GM19240 (cell line): Measurements from ENCODE around the gene CYP21A2.
"Not testable (repeated sequence)": the region's sequence is repeated elsewhere in the genome, so short reads cannot be mapped to it uniquely, and the experiment has no call there.

Experiments
- DNase-seq: peaks from one replicate; pipeline ENCODE4 v3.0.0; 2011; ENCODE audit warnings: low spot score; ENCODE audit not compliant: insufficient read length

Gene CYP21A2

GRCh38 chr6:32037598-32038524 lies at the start of gene CYP21A2:
Gene CYP21A2, plus strand, starts transcription at chr6:32038415. Its CDS starts 8 bp downstream, at chr6:32038423.
- DNase-seq, result not testable (repeated sequence)

- DNase-seq, result not testable (repeated sequence)
These were observed 48.9 kb upstream of the CYP21A2 start for GRCh38 chr6:31989363-31989762.

GRCh38 chr6:31994421-31994820 lies 43.8 kb upstream of the CYP21A2 start:
- not testable (repeated sequence) for DNase-seq

GRCh38 chr6:31996385-31996784 lies 41.8 kb upstream of the CYP21A2 start:
- not testable (repeated sequence) for DNase-seq

GRCh38 chr6:32002546-32003268 lies 35.5 kb upstream of the CYP21A2 start:
- not testable (repeated sequence) for DNase-seq

GRCh38 chr6:32003301-32003700 lies 34.9 kb upstream of the CYP21A2 start:
- DNase-seq, result not testable (repeated sequence)

GRCh38 chr6:32004393-32004792 lies 33.8 kb upstream of the CYP21A2 start:
- DNase-seq, result not testable (repeated sequence)

- not testable (repeated sequence) for DNase-seq
These were observed 33.2 kb upstream of the CYP21A2 start for GRCh38 chr6:32004864-32005537.

GRCh38 chr6:32005538-32005880 lies 32.7 kb upstream of the CYP21A2 start:
- not testable (repeated sequence) for DNase-seq

GRCh38 chr6:32005991-32006529 lies 32.2 kb upstream of the CYP21A2 start:
- not testable (repeated sequence) for DNase-seq

- DNase-seq, result not testable (repeated sequence)
These were observed 31.1 kb upstream of the CYP21A2 start for GRCh38 chr6:32007086-32007485.

- DNase-seq, result not testable (repeated sequence)
These were observed 30.2 kb upstream of the CYP21A2 start for GRCh38 chr6:32008037-32008436.

- DNase-seq, result not testable (repeated sequence)
These were observed 29.6 kb upstream of the CYP21A2 start for GRCh38 chr6:32008616-32009015.

- not testable (repeated sequence) for DNase-seq
These were observed 28.7 kb upstream of the CYP21A2 start for GRCh38 chr6:32009537-32009936.

GRCh38 chr6:32010856-32011530 lies 27.2 kb upstream of the CYP21A2 start:
- not testable (repeated sequence) for DNase-seq

GRCh38 chr6:32012941-32013617 lies 25.1 kb upstream of the CYP21A2 start:
- DNase-seq, result not testable (repeated sequence)

- not testable (repeated sequence) for DNase-seq
These were observed 24.5 kb upstream of the CYP21A2 start for GRCh38 chr6:32013738-32014137.

- not testable (repeated sequence) for DNase-seq
These were observed 23.7 kb upstream of the CYP21A2 start, which contains the start of gene C4B for GRCh38 chr6:32014547-32014946. Gene C4B, plus strand, starts transcription at chr6:32014795. Its CDS starts 51 bp downstream, at chr6:32014846.

GRCh38 chr6:32022100-32022499 lies 16.1 kb upstream of the CYP21A2 start:
- DNase-seq, result not testable (repeated sequence)

- not testable (repeated sequence) for DNase-seq
These were observed 9.6 kb upstream of the CYP21A2 start for GRCh38 chr6:32028631-32029030.
